Motor neuron (in vitro differentiated cells): ENCODE data around the gene CRY2. TPM values are rescaled to one million over a fixed set of nuclear protein-coding genes. Genes with fewer than 3 reads are reported as not detected.

Experiments
- ATAC-seq, 8 experiments: fragments of 200-7000 bp; cut with Tn5 transposase; replicated peaks in 6 of 8; 2 replicates each; pipeline ENCODE4 v1.8.0; 2021; ENCODE audit warnings: mild to moderate bottlenecking in 8 of 8, moderate library complexity in 8 of 8
- H3K27ac ChIP-seq, 2 donors: fragments of 250-450 bp; sonication (Bioruptor Pico); 2 replicates each; pipeline ENCODE4 v1.9.0; 2021; ENCODE audit warnings: antibody characterized with exemption in 2 of 2, mild to moderate bottlenecking in 2 of 2, moderate library complexity in 1 of 2
- H3K4me1 ChIP-seq, 2 donors: fragments of 250-450 bp; sonication (Bioruptor Pico); replicated peaks in 1 of 2; 2 replicates each; pipeline ENCODE4 v1.6.1; 2021; ENCODE audit warnings: antibody characterized with exemption in 2 of 2, mild to moderate bottlenecking in 2 of 2, moderate library complexity in 1 of 2
- H3K4me3 ChIP-seq, 5 donors: fragments of 250-450 bp; sonication (Bioruptor Pico); 2 replicates each; pipeline ENCODE4 v1.9.0; 2021; ENCODE audit warnings: antibody characterized with exemption in 5 of 5, mild to moderate bottlenecking in 5 of 5, moderate library complexity in 4 of 5
- WGBS, 10 experiments: fragments of 450-650 bp; shearing (Covaris generic); methylation state at CpG; one replicate each; pipeline ENCODE4 v1.0.0; 2022; 5-methylcytosine and 5-hydroxymethylcytosine counted together
- in situ Hi-C, 9 experiments: fragments of 400-800 bp; cut with MboI; loops; one replicate each; pipeline ENCODE4 v1.15.0; 2021; ENCODE audit warnings: low sequenced_read_pairs in 9 of 9, low pct_unique_long_range_greater_than_20kb in 2 of 9; ENCODE audit not compliant: unreplicated experiment in 9 of 9
- total RNA-seq, 8 experiments: library from RNA; unstranded; fragments of 300-600 nt; gene quantifications; 2 replicates each; pipeline versions ENCODE4 v1.2.3 to v1.2.4, GENCODE V29; 2022

The CRY2 gene
- total RNA-seq, 8 experiments from 2014 or later, result 11.3 to 35.7 (median 22.3) TPM

- no peak overlapping the region for H3K4me3 ChIP-seq
- no peaks in the 10 kb centered on the region for H3K4me1 ChIP-seq
- no peak for ATAC-seq
- 78 to 100% (median 87%) methylated on average over 2 to 4 of the region's 10 CpGs; no CpG with 5 or more reads in 5 of the 10 experiments for WGBS, 10 experiments
- H3K27ac ChIP-seq, result no peak overlapping the region
- in situ Hi-C loops, result no loop called here
Observed at GRCh38 chr11:45931739-45932138, 84.5 kb downstream of the CRY2 start.

- no peaks in the 10 kb centered on the region for H3K4me1 ChIP-seq
- no peak for ATAC-seq
- WGBS, 10 experiments, result 83 to 100% (median 93%) methylated on average over 1 to 8 of the region's 8 CpGs; no CpG with 5 or more reads in 1 of the 10 experiments
- no peak overlapping the region for H3K4me3 ChIP-seq
- in situ Hi-C loops, result no loop called here
- no peak overlapping the region for H3K27ac ChIP-seq
Observed at GRCh38 chr11:45932217-45932616, 84.9 kb downstream of the CRY2 start.

Other genes with a start within 250 kb of the CRY2 start
- gene CHST1, start 181.9 kb upstream of the CRY2 start, total RNA-seq, result 1 to 10 TPM in 7 of 8 experiments, under 1 TPM in 1; 0.42 to 9.0 (median 2.6) TPM
- 10 to 100 TPM in 3 of 8 experiments, 1 to 10 TPM in 5; 4.5 to 27.2 (median 7.1) TPM for gene SLC35C1, start 42.3 kb upstream of the CRY2 start, total RNA-seq
- gene MAPK8IP1, start 38.2 kb downstream of the CRY2 start, total RNA-seq, result 10 to 100 TPM in 5 of 8 experiments, 1 to 10 TPM in 3; 6.3 to 86.5 (median 38.6) TPM
- gene FREY1, start 59.8 kb downstream of the CRY2 start, total RNA-seq, result 1 to 10 TPM in 5 of 8 experiments, under 1 TPM in 2, not detected in 1; 0.60 to 5.1 (median 1.7) TPM
- gene PEX16, start 70.4 kb downstream of the CRY2 start, total RNA-seq, result 10 to 100 TPM; 22.7 to 51.5 (median 28.6) TPM
- gene LARGE2, start 75.2 kb downstream of the CRY2 start, total RNA-seq, result 1 to 10 TPM in 1 of 8 experiments, under 1 TPM in 6, not detected in 1; 0.16 to 1.5 (median 0.46) TPM